ENCODE results near the gene OSBPL5.

OSBPL5 gene

DNA sequence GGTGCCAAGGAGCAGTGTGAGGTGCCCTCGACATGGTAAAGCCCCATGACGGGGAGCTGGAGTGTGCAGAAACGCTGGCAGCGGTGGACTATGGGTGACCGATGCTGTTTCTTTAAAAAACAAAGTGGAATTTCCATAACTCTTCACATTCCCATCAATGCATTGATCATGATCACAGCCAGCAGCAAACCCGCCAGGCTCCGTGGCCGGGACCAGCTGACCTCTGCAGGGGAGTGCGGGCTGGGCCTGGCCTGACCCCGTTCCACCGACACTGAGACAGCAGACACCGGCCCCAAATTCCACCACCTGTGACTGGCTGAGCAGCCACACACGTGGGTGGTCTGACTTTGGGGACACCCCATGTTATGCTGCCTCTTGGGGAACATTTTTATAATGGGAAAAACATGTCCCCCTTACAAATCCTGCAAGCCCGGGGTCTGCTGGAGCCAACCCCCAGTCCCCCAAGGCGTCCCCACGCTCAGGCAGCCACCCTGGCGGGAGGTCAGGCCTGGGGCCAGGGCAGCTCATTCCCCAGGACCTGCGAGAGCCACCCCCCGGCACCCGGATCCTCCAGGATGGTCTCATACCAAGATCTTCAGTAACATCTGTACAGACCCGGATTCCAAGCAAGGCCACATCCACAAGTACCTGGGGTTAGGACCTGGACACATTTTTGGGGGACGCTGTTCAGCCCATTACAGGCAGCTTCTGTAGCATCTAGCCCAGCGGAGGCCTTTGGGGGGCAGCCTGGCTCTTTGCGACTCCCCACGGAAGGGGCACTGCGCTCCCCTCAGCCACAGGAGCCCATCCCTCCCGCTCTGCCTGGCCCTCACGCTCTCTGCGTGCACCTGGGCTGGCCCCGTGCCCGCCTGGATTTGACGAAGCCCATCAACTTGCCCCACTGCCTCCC, 20.6 kb downstream of the OSBPL5 start:
- Histone ChIP-seq H3K9ac (ENCODE audit: low read depth, low read length) (no peak overlapping the region), H3K4me1 (ENCODE audit: insufficient read depth, low read length) (no peaks in the 10 kb centered on the region), H3K4me3 (ENCODE audit: low read length) (no peak overlapping the region), H3K27me3 (ENCODE audit: insufficient read depth, low read length) (no peaks in the 10 kb centered on the region), H3K9me3 (ENCODE audit: insufficient read depth, low read depth, low read length) (no peaks in the 10 kb centered on the region), H3K27ac (ENCODE audit: low read depth, low read length) (no peak overlapping the region), H3K36me3 (ENCODE audit: insufficient read depth, low read length) (no peaks in the 10 kb centered on the region)
- WGBS, result 87% methylated on average over 32 of the region's 32 CpGs

- Histone ChIP-seq H3K4me3 (ENCODE audit: low read length) (no peak overlapping the region), H3K27me3 (ENCODE audit: insufficient read depth, low read length) (no peaks in the 10 kb centered on the region), H3K4me1 (ENCODE audit: insufficient read depth, low read length) (no peaks in the 10 kb centered on the region), H3K9me3 (ENCODE audit: insufficient read depth, low read depth, low read length) (no peaks in the 10 kb centered on the region), H3K27ac (ENCODE audit: low read depth, low read length) (no peak overlapping the region), H3K36me3 (ENCODE audit: insufficient read depth, low read length) (no peaks in the 10 kb centered on the region), H3K9ac (ENCODE audit: low read depth, low read length) (no peak overlapping the region)
- 91% methylated on average over 38 of the region's 38 CpGs for WGBS
Measured at GRCh38 chr11:3143136-3143880, 21.8 kb downstream of the OSBPL5 start.

GRCh38 chr11:3140291-3140603, 24.9 kb downstream of the OSBPL5 start:
- Histone ChIP-seq H3K36me3 (ENCODE audit: insufficient read depth, low read length) (no peaks in the 10 kb centered on the region), H3K27ac (ENCODE audit: low read depth, low read length) (no peak overlapping the region), H3K4me3 (ENCODE audit: low read length) (no peak overlapping the region), H3K9ac (ENCODE audit: low read depth, low read length) (no peak overlapping the region), H3K4me1 (ENCODE audit: insufficient read depth, low read length) (no peaks in the 10 kb centered on the region; the same call in 1 of the 2 replicates), H3K9me3 (ENCODE audit: insufficient read depth, low read depth, low read length) (no peaks in the 10 kb centered on the region), H3K27me3 (ENCODE audit: insufficient read depth, low read length) (no peaks in the 10 kb centered on the region)
- 93% methylated on average over 4 of the region's 4 CpGs for WGBS

GRCh38 chr11:3139481-3140290, 25.4 kb downstream of the OSBPL5 start:
- WGBS, result 83% methylated on average over 15 of the region's 15 CpGs
- Histone ChIP-seq H3K36me3 (ENCODE audit: insufficient read depth, low read length) (no peaks in the 10 kb centered on the region), H3K27ac (ENCODE audit: low read depth, low read length) (no peak overlapping the region), H3K4me3 (ENCODE audit: low read length) (no peak overlapping the region), H3K9me3 (ENCODE audit: insufficient read depth, low read depth, low read length) (no peaks in the 10 kb centered on the region), H3K27me3 (ENCODE audit: insufficient read depth, low read length) (no peaks in the 10 kb centered on the region), H3K9ac (ENCODE audit: low read depth, low read length) (no peak overlapping the region), H3K4me1 (ENCODE audit: insufficient read depth, low read length) (no peaks in the 10 kb centered on the region; the same call in 1 of the 2 replicates)

DNA sequence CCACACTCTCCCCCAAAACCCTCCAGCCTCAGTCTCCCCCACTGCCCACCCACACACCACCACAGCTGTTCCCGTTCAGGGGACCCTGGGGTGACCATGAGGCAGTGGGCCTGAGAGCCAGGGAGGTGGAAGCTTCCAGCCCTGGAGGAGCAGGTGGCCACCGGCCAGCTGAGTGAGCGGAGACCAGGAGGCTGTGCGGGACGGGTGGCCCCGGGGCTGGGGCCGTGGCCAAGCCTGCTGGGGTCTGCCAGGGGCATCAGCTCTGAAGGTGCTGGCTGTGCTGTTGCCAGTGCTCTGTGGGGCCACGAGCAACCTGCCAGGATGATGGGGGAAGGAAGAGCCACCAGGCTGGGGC, 26.0 kb downstream of the OSBPL5 start:
- no peak overlapping the region for H3K9ac ChIP-seq (ENCODE audit: low read depth, low read length)

DNA sequence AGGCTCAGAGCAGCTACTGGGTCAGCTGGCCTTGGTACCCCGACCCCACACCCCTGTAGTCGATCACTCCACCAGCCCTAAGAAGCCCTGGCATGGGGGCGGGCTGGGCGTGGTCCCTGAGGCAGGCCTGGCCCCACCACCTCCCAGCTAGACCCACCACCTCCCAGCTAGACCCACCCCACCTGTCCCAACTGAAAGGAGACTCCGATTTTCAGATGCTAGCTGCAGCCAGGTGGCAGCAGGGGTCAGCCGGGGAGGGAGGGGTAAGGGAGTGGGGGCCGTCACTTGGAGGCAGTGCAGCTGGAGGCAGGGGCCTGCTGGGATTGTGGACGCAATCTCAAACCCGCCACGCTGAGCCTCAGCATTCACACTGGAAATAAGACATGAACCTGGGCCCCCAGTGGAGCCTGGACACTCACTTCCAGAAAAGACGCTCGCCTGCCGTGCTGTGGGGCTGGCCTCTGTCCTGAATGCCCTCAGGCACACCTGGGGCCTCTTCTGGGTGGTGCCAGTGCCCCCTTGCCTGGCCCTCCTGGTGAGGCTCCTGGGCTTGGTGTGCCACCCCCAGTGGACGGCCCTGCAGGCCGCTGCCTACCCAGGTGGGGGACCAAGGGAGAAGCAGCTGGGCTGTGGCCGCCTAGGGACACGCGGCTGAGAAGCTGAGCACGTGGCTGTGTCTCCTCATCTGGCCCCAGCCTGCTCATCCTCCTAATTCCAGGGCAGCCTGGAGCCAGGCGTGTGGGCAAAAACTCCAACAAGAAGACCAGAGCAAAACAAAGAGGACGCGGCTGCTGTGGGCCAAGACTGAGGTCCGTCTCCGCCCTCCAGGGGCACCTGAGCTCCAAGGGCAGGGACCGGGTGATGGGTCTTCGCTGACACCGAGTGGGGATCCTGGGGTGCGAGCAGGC, 26.7 kb downstream of the OSBPL5 start:
- no peaks in the 10 kb centered on the region for H3K36me3 ChIP-seq (ENCODE audit: insufficient read depth, low read length)
- no peak overlapping the region for H3K9ac ChIP-seq (ENCODE audit: low read depth, low read length)
- H3K4me3 ChIP-seq (ENCODE audit: low read length), result no peak overlapping the region
- H3K27me3 ChIP-seq (ENCODE audit: insufficient read depth, low read length), result no peaks in the 10 kb centered on the region
- no peaks in the 10 kb centered on the region; the same call in 1 of the 2 replicates for H3K4me1 ChIP-seq (ENCODE audit: insufficient read depth, low read length)
- H3K27ac ChIP-seq (ENCODE audit: low read depth, low read length), result no peak overlapping the region
- WGBS, result 80% methylated on average over 28 of the region's 28 CpGs
- no peaks in the 10 kb centered on the region for H3K9me3 ChIP-seq (ENCODE audit: insufficient read depth, low read depth, low read length)

More for the DNA sequence above, 26.0 kb downstream of the OSBPL5 start:
- Histone ChIP-seq H3K9me3 (ENCODE audit: insufficient read depth, low read depth, low read length) (no peaks in the 10 kb centered on the region), H3K27me3 (ENCODE audit: insufficient read depth, low read length) (no peaks in the 10 kb centered on the region), H3K36me3 (ENCODE audit: insufficient read depth, low read length) (no peaks in the 10 kb centered on the region), H3K4me1 (ENCODE audit: insufficient read depth, low read length) (no peaks in the 10 kb centered on the region; the same call in 1 of the 2 replicates), H3K27ac (ENCODE audit: low read depth, low read length) (no peak overlapping the region), H3K4me3 (ENCODE audit: low read length) (no peak overlapping the region)
- WGBS, result 78% methylated on average over 8 of the region's 8 CpGs

DNA sequence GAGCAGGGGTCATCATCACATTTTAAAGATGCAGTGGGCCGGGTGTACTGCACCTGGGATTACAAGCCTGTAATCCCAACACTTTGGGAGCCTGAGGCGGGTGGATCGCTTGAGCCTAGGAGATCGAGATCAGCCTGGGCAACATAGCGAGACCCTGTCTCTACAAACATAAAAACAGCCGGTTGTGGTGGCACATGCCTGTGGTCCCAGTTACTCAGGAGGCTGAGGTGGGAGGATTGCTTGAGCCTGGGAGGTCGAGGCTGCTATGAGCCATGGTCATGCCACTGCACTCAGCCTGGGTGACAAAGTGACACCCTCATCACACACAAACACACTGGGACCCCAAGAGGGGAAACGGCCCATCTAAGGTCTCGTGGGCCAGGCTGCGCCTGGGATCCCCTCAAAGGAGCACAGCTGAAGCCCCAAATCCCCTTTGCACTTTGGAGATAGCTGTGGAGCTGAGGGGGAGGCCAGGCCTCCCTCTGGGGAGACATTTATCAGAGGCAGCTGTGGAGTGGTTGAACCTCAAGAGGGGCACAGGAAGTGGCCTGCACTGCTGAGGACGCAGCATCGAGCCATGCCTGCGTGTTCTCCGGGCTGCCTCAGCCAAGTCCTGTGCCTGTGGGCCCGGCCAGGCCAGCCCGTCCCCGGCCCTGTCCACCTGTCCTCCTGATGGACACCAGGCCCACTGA, 27.5 kb downstream of the OSBPL5 start:
- Histone ChIP-seq H3K4me3 (ENCODE audit: low read length) (no peak overlapping the region), H3K27ac (ENCODE audit: low read depth, low read length) (no peak overlapping the region), H3K4me1 (ENCODE audit: insufficient read depth, low read length) (no peaks in the 10 kb centered on the region; the same call in 1 of the 2 replicates), H3K27me3 (ENCODE audit: insufficient read depth, low read length) (no peaks in the 10 kb centered on the region), H3K36me3 (ENCODE audit: insufficient read depth, low read length) (no peaks in the 10 kb centered on the region), H3K9ac (ENCODE audit: low read depth, low read length) (no peak overlapping the region), H3K9me3 (ENCODE audit: insufficient read depth, low read depth, low read length) (no peaks in the 10 kb centered on the region)
- 94% methylated on average over 17 of the region's 17 CpGs for WGBS

- Histone ChIP-seq H3K4me3 (ENCODE audit: low read length) (no peak overlapping the region), H3K9ac (ENCODE audit: low read depth, low read length) (no peak overlapping the region)
Measured at GRCh38 chr11:3136546-3137455, 28.3 kb downstream of the OSBPL5 start.

More at GRCh38 chr11:3136546-3137455, 28.3 kb downstream of the OSBPL5 start:
- Histone ChIP-seq H3K27ac (ENCODE audit: low read depth, low read length) (peak overlapping the region; percentile 37; the same call in 1 of the 2 replicates), H3K9me3 (ENCODE audit: insufficient read depth, low read depth, low read length) (no peaks in the 10 kb centered on the region), H3K27me3 (ENCODE audit: insufficient read depth, low read length) (no peaks in the 10 kb centered on the region), H3K36me3 (ENCODE audit: insufficient read depth, low read length) (no peaks in the 10 kb centered on the region), H3K4me1 (ENCODE audit: insufficient read depth, low read length) (no peaks in the 10 kb centered on the region; the same call in 1 of the 2 replicates)
- 95% methylated on average over 13 of the region's 13 CpGs for WGBS
